ENCODE results near the gene PTPRG. TPM values are rescaled to one million over a fixed set of nuclear protein-coding genes. Genes with fewer than 3 reads are reported as not detected.

The PTPRG gene
- total and polyA plus RNA-seq, 3 experiments from 2014 or later: not detected

GRCh38 chr3:61897848-61898247, 336.5 kb downstream of the PTPRG start:
- H3K27me3 ChIP-seq (ENCODE audit: insufficient read depth, low read length, poor library complexity, severe bottlenecking): no peaks in the 10 kb centered on the region
- no peaks in the 10 kb centered on the region for H3K36me3 ChIP-seq (ENCODE audit: insufficient read depth, low read length)
- H3K27ac Mint-ChIP-seq: no peak overlapping the region
- H3K4me3 ChIP-seq (ENCODE audit: low read length): no peak overlapping the region
- H3K36me3 Mint-ChIP-seq: peaks cover 0 to 2% (median 0%) of the 10 kb centered on the region in 3 donors
- ChIA-PET POLR2A (no interaction called here), CTCF (no interaction called here)
- no peaks in the 10 kb centered on the region for H3K9me3 ChIP-seq (ENCODE audit: low read length)
- no peak overlapping the region for H3K4me3 Mint-ChIP-seq
- H3K27ac ChIP-seq (ENCODE audit: low read depth, low read length): no peak overlapping the region
- no peak for DNase-seq
- no peaks in the 10 kb centered on the region for H3K4me1 Mint-ChIP-seq
- H3K9me3 Mint-ChIP-seq: peaks cover 0 to 5% (median 2%) of the 10 kb centered on the region in 5 donors
- peaks cover 0 to 2% of the 10 kb centered on the region in 2 donors for H3K27me3 Mint-ChIP-seq
- H3K4me1 ChIP-seq (ENCODE audit: insufficient read depth, low read length): no peaks in the 10 kb centered on the region

- Mint-ChIP-seq H3K27ac (no peak overlapping the region), H3K9me3 (peaks cover 0 to 6% (median 0%) of the 10 kb centered on the region in 5 donors), H3K36me3 (no peaks in the 10 kb centered on the region), H3K27me3 (peaks cover 0 to 2% of the 10 kb centered on the region in 2 donors), H3K4me3 (no peak overlapping the region), H3K4me1 (no peaks in the 10 kb centered on the region)
- ChIA-PET POLR2A (no interaction called here), CTCF (no interaction called here)
- DNase-seq: no peak
- H3K27ac ChIP-seq (ENCODE audit: low read depth, low read length): no peak overlapping the region
- no peaks in the 10 kb centered on the region for H3K4me1 ChIP-seq (ENCODE audit: insufficient read depth, low read length)
- no peaks in the 10 kb centered on the region for H3K27me3 ChIP-seq (ENCODE audit: insufficient read depth, low read length, poor library complexity, severe bottlenecking)
- H3K4me3 ChIP-seq (ENCODE audit: low read length): no peak overlapping the region
- H3K9me3 ChIP-seq (ENCODE audit: low read length): no peaks in the 10 kb centered on the region
- no peaks in the 10 kb centered on the region for H3K36me3 ChIP-seq (ENCODE audit: insufficient read depth, low read length)
These were observed 338.5 kb downstream of the PTPRG start for GRCh38 chr3:61899700-61900462.

GRCh38 chr3:61901496-61901895, 340.1 kb downstream of the PTPRG start:
- Mint-ChIP-seq H3K27me3 (peaks cover 0 to 2% of the 10 kb centered on the region in 2 donors), H3K4me3 (no peak overlapping the region), H3K36me3 (no peaks in the 10 kb centered on the region), H3K4me1 (no peaks in the 10 kb centered on the region), H3K9me3 (peaks cover 0 to 6% (median 0%) of the 10 kb centered on the region in 5 donors), H3K27ac (no peak overlapping the region)
- POLR2A ChIA-PET: no interaction called here
- H3K9me3 ChIP-seq (ENCODE audit: low read length): no peaks in the 10 kb centered on the region
- no peaks in the 10 kb centered on the region for H3K27me3 ChIP-seq (ENCODE audit: insufficient read depth, low read length, poor library complexity, severe bottlenecking)
- no peak for DNase-seq
- H3K4me1 ChIP-seq (ENCODE audit: insufficient read depth, low read length): no peaks in the 10 kb centered on the region
- H3K4me3 ChIP-seq (ENCODE audit: low read length): no peak overlapping the region
- H3K27ac ChIP-seq (ENCODE audit: low read depth, low read length): no peak overlapping the region
- CTCF ChIA-PET: no interaction called here
- no peaks in the 10 kb centered on the region for H3K36me3 ChIP-seq (ENCODE audit: insufficient read depth, low read length)

DNA sequence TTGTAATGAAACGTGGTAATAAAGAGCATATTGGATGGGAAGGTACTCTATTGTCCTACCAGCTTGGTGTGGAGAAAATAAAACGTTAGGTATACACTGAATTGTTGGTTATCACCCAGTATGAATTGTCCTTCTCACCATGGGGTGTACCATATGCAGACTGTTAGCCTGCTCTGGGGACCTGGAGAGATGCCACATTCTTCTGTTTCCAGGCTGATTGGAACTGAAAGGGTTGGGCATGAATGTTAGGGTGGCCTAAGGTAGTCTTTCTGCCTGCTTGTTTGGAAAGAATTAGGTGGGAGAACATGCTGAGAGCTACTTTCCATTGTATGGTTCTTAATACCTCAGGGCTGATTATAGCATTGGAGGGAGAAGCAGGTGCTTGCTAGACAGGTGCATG, 340.6 kb downstream of the PTPRG start:
- H3K4me3 ChIP-seq (ENCODE audit: low read length): no peak overlapping the region
- POLR2A ChIA-PET: no interaction called here
- no peak overlapping the region for H3K27ac Mint-ChIP-seq
- no peak for DNase-seq
- H3K27me3 ChIP-seq (ENCODE audit: insufficient read depth, low read length, poor library complexity, severe bottlenecking): no peaks in the 10 kb centered on the region
- H3K36me3 Mint-ChIP-seq: no peaks in the 10 kb centered on the region
- H3K36me3 ChIP-seq (ENCODE audit: insufficient read depth, low read length): no peaks in the 10 kb centered on the region
- H3K4me1 ChIP-seq (ENCODE audit: insufficient read depth, low read length): no peaks in the 10 kb centered on the region
- H3K9me3 ChIP-seq (ENCODE audit: low read length): no peaks in the 10 kb centered on the region
- no peaks in the 10 kb centered on the region for H3K4me1 Mint-ChIP-seq
- peaks cover 0 to 6% (median 0%) of the 10 kb centered on the region in 5 donors for H3K9me3 Mint-ChIP-seq
- H3K4me3 Mint-ChIP-seq: no peak overlapping the region
- CTCF ChIA-PET: no interaction called here
- H3K27ac ChIP-seq (ENCODE audit: low read depth, low read length): no peak overlapping the region
- peaks cover 0 to 2% of the 10 kb centered on the region in 2 donors for H3K27me3 Mint-ChIP-seq

GRCh38 chr3:61903074-61903473, 341.7 kb downstream of the PTPRG start:
- DNase-seq: no peak
- Histone ChIP-seq H3K27ac (ENCODE audit: low read depth, low read length) (no peak overlapping the region), H3K27me3 (ENCODE audit: insufficient read depth, low read length, poor library complexity, severe bottlenecking) (no peaks in the 10 kb centered on the region), H3K4me3 (ENCODE audit: low read length) (no peak overlapping the region), H3K9me3 (ENCODE audit: low read length) (no peaks in the 10 kb centered on the region), H3K4me1 (ENCODE audit: insufficient read depth, low read length) (no peaks in the 10 kb centered on the region), H3K36me3 (ENCODE audit: insufficient read depth, low read length) (no peaks in the 10 kb centered on the region)
- Mint-ChIP-seq H3K4me1 (no peaks in the 10 kb centered on the region), H3K27ac (no peak overlapping the region), H3K36me3 (no peaks in the 10 kb centered on the region), H3K4me3 (no peak overlapping the region), H3K9me3 (peaks cover 0 to 7% (median 0%) of the 10 kb centered on the region in 5 donors), H3K27me3 (peaks cover 0 to 2% of the 10 kb centered on the region in 2 donors)
- ChIA-PET CTCF (no interaction called here), POLR2A (no interaction called here)

DNA sequence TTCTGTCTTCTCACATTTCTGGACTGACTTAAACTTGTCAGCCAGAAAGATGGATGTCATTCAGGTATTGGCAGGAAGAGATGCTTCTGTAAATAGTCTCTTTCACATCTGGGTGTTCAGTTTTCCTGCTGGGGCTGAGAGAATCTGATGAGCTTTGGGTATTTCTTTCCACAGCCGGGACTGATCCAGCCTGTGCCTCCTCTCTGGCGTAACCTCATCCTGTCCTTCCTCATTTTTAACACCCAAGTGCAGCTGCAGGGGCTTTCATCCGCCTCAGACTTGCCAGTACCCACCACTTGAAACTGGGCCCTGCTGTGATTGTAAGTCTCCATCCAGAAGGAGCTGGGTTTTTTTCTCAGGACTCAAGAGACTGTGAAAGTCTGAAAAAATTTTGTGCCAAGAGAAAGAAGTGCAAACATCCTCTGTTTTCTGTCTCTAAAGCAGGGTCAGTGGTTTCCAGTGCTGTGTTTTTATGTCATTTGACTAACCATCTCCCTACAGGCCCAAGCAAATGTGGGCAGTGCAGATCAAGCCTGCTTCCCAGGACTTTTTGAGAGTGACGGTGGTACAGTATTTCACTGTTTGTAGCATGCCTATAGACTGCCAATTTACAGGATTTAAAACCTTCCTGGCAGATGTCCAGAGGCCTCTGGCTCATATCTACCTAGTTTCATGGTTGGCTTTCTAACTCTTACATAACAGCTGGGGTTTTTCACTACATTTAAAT, 342.7 kb downstream of the PTPRG start:
- no peaks in the 10 kb centered on the region for H3K27me3 Mint-ChIP-seq
- Histone ChIP-seq H3K36me3 (ENCODE audit: insufficient read depth, low read length) (no peaks in the 10 kb centered on the region), H3K27me3 (ENCODE audit: insufficient read depth, low read length, poor library complexity, severe bottlenecking) (no peaks in the 10 kb centered on the region), H3K4me3 (ENCODE audit: low read length) (no peak overlapping the region), H3K9me3 (ENCODE audit: low read length) (no peaks in the 10 kb centered on the region), H3K27ac (ENCODE audit: low read depth, low read length) (no peak overlapping the region), H3K4me1 (ENCODE audit: insufficient read depth, low read length) (no peaks in the 10 kb centered on the region)
- DNase-seq: no peak
- ChIA-PET POLR2A (no interaction called here), CTCF (no interaction called here)
- no peak overlapping the region for H3K27ac Mint-ChIP-seq
- H3K36me3 Mint-ChIP-seq: no peaks in the 10 kb centered on the region
- H3K4me3 Mint-ChIP-seq: no peak overlapping the region
- H3K4me1 Mint-ChIP-seq: no peaks in the 10 kb centered on the region
- H3K9me3 Mint-ChIP-seq: peaks cover 0 to 4% (median 0%) of the 10 kb centered on the region in 5 donors

- no peak for DNase-seq
- Histone ChIP-seq H3K4me1 (ENCODE audit: insufficient read depth, low read length) (no peaks in the 10 kb centered on the region), H3K36me3 (ENCODE audit: insufficient read depth, low read length) (no peaks in the 10 kb centered on the region), H3K27ac (ENCODE audit: low read depth, low read length) (no peak overlapping the region), H3K4me3 (ENCODE audit: low read length) (no peak overlapping the region), H3K9me3 (ENCODE audit: low read length) (no peaks in the 10 kb centered on the region), H3K27me3 (ENCODE audit: insufficient read depth, low read length, poor library complexity, severe bottlenecking) (no peaks in the 10 kb centered on the region)
- POLR2A ChIA-PET: no interaction called here
- no peak overlapping the region for H3K4me3 Mint-ChIP-seq
- H3K27me3 Mint-ChIP-seq: no peaks in the 10 kb centered on the region
- no peaks in the 10 kb centered on the region for H3K4me1 Mint-ChIP-seq
- peaks cover 0 to 4% (median 0%) of the 10 kb centered on the region in 5 donors for H3K9me3 Mint-ChIP-seq
- H3K36me3 Mint-ChIP-seq: no peaks in the 10 kb centered on the region
- no peak overlapping the region for H3K27ac Mint-ChIP-seq
- CTCF ChIA-PET: no interaction called here
These were observed 345.9 kb downstream of the PTPRG start for GRCh38 chr3:61907210-61907795.

- POLR2A ChIA-PET: no interaction called here
- Mint-ChIP-seq H3K27ac (no peak overlapping the region), H3K27me3 (no peaks in the 10 kb centered on the region), H3K9me3 (peaks cover 0 to 2% (median 0%) of the 10 kb centered on the region in 5 donors), H3K36me3 (no peaks in the 10 kb centered on the region), H3K4me1 (no peaks in the 10 kb centered on the region), H3K4me3 (no peak overlapping the region)
- Histone ChIP-seq H3K36me3 (ENCODE audit: insufficient read depth, low read length) (no peaks in the 10 kb centered on the region), H3K4me1 (ENCODE audit: insufficient read depth, low read length) (no peaks in the 10 kb centered on the region), H3K27ac (ENCODE audit: low read depth, low read length) (no peak overlapping the region), H3K27me3 (ENCODE audit: insufficient read depth, low read length, poor library complexity, severe bottlenecking) (no peaks in the 10 kb centered on the region), H3K9me3 (ENCODE audit: low read length) (no peaks in the 10 kb centered on the region), H3K4me3 (ENCODE audit: low read length) (no peak overlapping the region)
- no peak for DNase-seq
- CTCF ChIA-PET: no interaction called here
These were observed 347.0 kb downstream of the PTPRG start for GRCh38 chr3:61908382-61908781.

Measured in CD8-positive, alpha-beta memory T cell (primary cell).